Measurements from ENCODE around the gene CEMIP2.

GRCh38 chr9:71683598-71684235 lies 84.6 kb downstream of the CEMIP2 start:
- TF ChIP-seq POU2F2 (IDR thresholded peaks at IDR 0.05; ENCODE audit: low read depth, low read length) (no peak), POLR2A (IDR thresholded peaks at IDR 0.05; ENCODE audit: low read depth, low read length) (no peak), POLR2AphosphoS5 (IDR thresholded peaks at IDR 0.05; ENCODE audit: low read depth, low read length) (no peak), TAF1 (IDR thresholded peaks at IDR 0.05; ENCODE audit: low read depth, low read length) (no peak), SPI1 (IDR thresholded peaks at IDR 0.05; ENCODE audit: low read depth, low read length) (no peak), PAX5 (IDR thresholded peaks at IDR 0.05; ENCODE audit: insufficient read depth, low read length, severe bottlenecking) (no peak)
